GM19025 (cell line): Measurements from ENCODE around the gene ATP8A2.
A peak's percentile ranks its signal among the peaks of the same experiment; 100 is the strongest.
"Not testable (repeated sequence)": the region's sequence is repeated elsewhere in the genome, so short reads cannot be mapped to it uniquely, and the experiment has no call there.

Experiments
- ATAC-seq: cut with Tn5 transposase; IDR thresholded peaks from one replicate; pipeline ENCODE4 v1.9.1; 2021; ENCODE audit warnings: mild to moderate bottlenecking, low read depth, moderate library complexity; ENCODE audit not compliant: unreplicated experiment

Gene ATP8A2

GRCh38 chr13:25525884-25526283 is 154.1 kb downstream of the ATP8A2 start:
- no peak for ATAC-seq

GRCh38 chr13:25528266-25528665 is 156.5 kb downstream of the ATP8A2 start:
- ATAC-seq: no peak

GRCh38 chr13:25529425-25529824 is 157.7 kb downstream of the ATP8A2 start:
- ATAC-seq: no peak

- ATAC-seq: no peak
These were observed 166.5 kb downstream of the ATP8A2 start for GRCh38 chr13:25538276-25538675.

GRCh38 chr13:25541434-25542123 is 169.8 kb downstream of the ATP8A2 start:
- peak; percentile 70 for ATAC-seq

- ATAC-seq: not testable (repeated sequence)
These were observed 177.2 kb downstream of the ATP8A2 start for GRCh38 chr13:25548991-25549390.

- no peak for ATAC-seq
These were observed 190.0 kb downstream of the ATP8A2 start for GRCh38 chr13:25561812-25562211.

- ATAC-seq: no peak
These were observed 198.4 kb downstream of the ATP8A2 start for GRCh38 chr13:25570185-25570584.

- ATAC-seq: no peak
These were observed 199.5 kb downstream of the ATP8A2 start for GRCh38 chr13:25571237-25571636.

GRCh38 chr13:25572171-25572570 is 200.4 kb downstream of the ATP8A2 start:
- ATAC-seq: not testable (repeated sequence)

- peak; percentile 61 for ATAC-seq
These were observed 202.9 kb downstream of the ATP8A2 start for GRCh38 chr13:25574437-25575411.

- no peak for ATAC-seq
These were observed 203.8 kb downstream of the ATP8A2 start for GRCh38 chr13:25575562-25575961.

GRCh38 chr13:25578526-25578925 is 206.8 kb downstream of the ATP8A2 start:
- no peak for ATAC-seq

GRCh38 chr13:25579221-25579620 is 207.4 kb downstream of the ATP8A2 start:
- ATAC-seq: no peak

- ATAC-seq: no peak
These were observed 209.6 kb downstream of the ATP8A2 start for GRCh38 chr13:25581351-25581750.

GRCh38 chr13:25584087-25584486 is 212.3 kb downstream of the ATP8A2 start:
- ATAC-seq: no peak

GRCh38 chr13:25585000-25585399 is 213.2 kb downstream of the ATP8A2 start:
- ATAC-seq: no peak

- ATAC-seq: no peak
These were observed 215.7 kb downstream of the ATP8A2 start for GRCh38 chr13:25587326-25587980.

GRCh38 chr13:25588336-25589060 is 216.7 kb downstream of the ATP8A2 start:
- ATAC-seq: no peak

GRCh38 chr13:25598421-25598820 is 226.6 kb downstream of the ATP8A2 start:
- ATAC-seq: no peak
